ENCODE data around the gene FAM53A. TPM values are rescaled to one million over a fixed set of nuclear protein-coding genes. Genes with fewer than 3 reads are reported as not detected.
"Not testable (repeated sequence)": the region's sequence is repeated elsewhere in the genome, so short reads cannot be mapped to it uniquely, and the experiment has no call there.

Gene FAM53A
- polyA plus RNA-seq, 1 donor: 2.0 TPM

DNA sequence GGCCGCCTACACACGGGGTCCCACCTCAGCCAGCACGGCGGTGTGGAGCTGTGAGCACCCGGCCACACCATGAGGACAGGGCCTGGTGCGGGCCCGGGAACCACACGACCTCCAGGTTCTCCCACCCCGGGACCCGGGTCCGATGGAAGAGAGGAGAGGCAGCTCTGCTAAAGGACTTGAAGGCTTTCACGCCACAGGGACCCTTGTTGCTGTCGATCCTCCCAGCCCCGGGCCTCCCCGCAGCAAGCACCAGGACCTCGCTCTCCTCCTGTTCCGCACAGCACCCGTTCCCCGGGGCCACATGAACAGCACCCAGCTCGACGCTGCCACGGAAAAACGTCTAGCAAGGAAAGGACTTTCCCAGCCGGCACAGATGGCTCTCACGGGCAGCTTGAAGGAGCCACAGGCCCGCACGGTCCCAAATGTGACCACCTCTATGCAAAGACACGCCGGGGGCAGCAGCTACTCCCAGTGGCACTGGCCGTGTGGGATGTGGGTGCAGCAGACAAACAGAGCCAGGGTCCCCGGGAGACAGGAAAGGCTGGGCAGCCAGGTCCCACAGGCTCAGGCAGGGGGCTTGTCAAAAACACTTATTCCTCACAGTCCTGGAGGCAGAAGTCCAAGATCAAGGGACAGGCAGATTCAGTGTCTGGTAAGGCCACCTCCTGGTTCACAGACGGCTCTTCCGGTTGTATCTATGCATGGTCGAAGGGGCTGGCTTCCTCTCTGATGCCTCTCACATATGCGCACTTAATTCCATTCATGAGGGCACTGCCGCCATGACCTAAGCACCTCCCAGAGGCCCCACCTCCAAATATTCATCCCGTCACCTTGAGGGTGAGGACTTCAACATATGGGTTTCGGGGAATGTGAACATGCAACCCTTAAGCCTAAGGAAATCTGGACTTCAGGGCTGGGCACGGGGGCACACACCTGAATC is 24.7 kb downstream of the FAM53A start:
- DNase-seq (ENCODE audit: low read depth): no peak

DNA sequence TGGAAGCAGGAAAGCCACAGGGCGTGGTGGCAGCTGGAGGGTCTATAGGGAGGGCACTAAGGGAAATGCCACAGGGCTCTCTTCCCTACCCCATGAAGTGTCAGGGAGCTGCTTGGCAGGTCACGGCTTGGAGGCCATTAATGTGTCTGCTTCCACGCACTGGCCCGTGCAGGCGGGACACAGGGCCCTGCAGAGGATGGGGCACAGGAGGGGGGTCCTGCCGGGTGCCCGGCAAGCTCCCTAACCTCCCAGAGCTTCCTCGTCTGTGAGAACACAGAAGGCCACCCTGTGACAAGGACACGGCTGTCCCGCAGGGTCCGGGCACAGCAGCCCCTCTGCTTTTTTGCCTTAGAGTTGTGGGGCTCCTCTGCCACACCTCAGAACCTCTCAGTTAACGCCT is 25.5 kb downstream of the FAM53A start:
- DNase-seq (ENCODE audit: low read depth): no peak

DNA sequence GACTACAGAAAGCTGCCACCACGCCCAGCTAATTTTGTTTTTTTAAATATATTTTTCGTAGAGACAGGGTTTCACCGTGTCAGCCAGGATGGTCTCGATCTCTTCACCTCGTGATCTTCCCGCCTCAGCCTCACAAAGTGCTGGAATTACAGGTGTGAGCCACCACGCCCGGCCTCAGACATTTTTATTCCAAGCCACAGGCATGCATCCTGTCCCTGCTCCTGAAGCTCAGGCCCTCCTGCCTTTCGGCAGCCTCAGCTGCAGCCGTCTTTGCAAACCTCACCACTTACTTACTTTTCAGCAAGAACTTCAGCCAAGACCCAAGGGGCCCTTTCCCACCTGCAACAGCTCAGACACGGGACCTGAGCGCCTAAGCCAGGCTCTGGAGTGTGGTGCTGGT is 26.0 kb downstream of the FAM53A start:
- no peak for DNase-seq (ENCODE audit: low read depth)

DNA sequence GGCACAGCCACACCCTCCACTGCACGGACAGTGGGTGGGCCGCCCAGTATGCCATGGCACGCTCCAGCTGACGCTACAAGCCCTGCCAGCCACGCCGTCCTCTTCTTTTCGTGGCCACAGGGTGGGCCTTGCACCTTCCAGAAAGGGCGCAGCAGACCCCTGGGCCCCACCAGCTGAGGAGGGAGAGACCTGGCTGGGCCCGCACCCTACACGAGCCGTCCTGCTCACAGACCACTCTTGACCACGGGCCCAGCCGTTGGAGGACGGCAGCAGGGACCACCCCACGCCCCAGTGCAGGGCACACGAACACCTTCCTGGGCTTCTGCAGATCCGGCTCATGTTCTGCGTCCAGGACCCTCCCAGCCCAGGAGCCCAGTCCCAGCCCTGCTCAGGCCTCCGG is 27.1 kb downstream of the FAM53A start:
- no peak for DNase-seq (ENCODE audit: low read depth)

DNA sequence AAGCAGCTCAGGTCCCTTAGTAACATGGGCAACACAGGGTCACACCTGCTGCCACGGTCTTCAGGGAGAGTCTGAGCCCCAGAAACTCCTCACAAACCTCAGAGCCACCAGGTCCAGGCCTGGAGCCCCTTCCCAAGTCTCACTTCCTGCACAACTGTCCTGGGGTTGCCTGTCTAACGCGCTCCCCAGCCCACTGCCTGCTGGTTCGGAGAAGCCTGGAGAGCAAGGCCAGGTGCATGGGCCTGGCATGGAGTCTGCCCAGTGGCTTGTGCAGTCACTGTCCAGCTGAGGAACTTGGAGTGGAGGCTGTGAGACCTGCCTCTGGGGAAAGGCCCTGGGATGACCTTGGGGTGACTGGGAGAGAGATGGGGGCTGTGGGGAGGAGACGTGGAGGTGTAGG is 28.0 kb downstream of the FAM53A start:
- no peak for DNase-seq (ENCODE audit: low read depth)

DNA sequence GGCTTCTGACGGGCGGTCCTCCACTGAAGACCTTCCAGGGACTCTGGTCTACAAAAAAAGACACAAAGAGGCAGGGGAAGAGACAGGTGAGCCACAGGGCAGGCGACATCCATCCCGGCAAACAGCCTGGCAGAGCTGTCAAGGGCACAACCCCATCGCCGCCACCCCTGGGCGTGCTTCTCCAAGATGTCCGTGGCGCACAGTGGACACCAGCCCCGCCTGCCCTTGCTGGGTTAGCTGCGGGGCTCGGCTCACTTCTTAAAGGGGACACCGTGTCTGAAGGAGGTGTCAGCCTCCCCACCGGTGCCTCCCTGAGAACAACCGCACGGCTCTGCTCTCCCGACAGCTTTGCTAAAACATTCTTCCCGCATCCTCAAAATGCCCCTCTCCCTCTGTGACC is 28.4 kb downstream of the FAM53A start:
- DNase-seq (ENCODE audit: low read depth): no peak

DNA sequence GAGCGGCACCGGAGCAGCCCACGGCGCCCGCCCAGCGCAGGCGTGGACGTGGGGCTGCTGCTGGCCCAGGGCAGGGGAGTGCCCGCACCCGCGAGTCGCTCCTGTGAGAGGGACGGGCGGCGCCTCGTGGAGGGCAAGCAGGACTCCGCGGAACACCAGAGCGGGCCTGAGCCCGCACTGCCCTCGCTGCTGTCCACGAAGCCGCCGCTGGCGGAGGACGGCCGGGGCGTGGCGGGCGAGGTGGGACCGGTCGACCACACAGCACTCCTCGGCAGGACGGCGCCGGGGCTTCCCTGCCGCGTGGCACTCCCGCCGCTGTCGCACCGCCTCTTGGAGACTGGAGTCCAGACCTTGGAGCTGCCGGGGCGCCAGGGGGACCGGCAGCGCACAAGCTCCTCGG is 29.0 kb downstream of the FAM53A start:
- no peak for DNase-seq (ENCODE audit: low read depth)

DNA sequence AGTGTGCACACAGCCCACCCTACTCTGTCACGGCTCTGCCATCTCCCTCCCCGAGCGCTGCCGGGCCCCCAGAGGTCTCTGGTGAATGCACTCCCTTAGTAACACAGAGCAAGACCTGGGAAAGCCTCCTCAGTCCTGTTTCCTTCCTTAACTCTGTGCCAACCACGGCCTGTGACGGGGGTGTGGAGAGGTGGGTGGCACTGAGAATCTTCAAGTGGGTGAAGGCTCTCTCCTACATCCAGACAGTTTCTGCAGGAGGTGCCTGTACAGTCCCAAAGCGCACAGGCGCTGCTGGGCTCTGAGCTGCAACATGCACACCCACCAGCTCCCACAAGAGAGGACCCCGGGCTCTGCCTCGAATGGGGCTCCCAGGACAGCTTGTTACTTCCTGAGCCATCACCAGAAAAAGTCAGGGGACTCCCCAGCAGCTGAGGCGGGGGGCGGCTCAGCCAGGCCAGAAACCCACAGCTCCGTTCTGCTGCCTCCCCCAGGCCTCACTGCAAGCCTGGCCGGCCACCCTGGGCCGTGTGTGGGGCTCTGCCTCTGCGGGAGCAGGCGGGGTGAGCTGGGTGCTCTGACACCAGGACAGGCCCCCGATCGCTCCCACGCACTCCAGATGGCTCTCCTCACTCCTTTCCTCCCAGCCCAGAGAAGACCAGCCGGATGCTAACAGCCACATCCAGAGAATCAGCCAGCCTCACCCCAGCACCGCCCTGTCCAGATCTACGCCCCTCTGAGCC is 29.7 kb downstream of the FAM53A start:
- no peak for DNase-seq (ENCODE audit: low read depth)

DNA sequence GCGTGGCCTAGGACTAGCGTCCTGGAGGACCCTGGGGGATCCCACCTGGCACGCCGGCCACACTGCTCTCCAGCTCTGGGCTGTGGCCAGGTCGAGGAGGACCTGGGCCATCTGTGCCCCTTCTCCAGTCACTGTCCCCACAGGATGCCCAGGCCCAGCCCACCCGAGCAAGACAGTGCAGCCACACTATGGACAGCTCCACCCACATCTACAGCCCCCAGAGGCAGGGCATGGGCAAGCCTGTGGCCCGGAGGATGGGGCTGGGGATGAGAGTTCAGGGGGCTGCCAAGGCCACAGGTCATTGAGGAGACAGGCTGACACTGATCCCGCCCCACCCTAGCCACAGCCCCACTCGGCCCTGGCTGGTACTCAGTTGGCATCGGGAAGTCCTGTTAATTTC is 30.3 kb downstream of the FAM53A start:
- DNase-seq (ENCODE audit: low read depth): no peak

DNA sequence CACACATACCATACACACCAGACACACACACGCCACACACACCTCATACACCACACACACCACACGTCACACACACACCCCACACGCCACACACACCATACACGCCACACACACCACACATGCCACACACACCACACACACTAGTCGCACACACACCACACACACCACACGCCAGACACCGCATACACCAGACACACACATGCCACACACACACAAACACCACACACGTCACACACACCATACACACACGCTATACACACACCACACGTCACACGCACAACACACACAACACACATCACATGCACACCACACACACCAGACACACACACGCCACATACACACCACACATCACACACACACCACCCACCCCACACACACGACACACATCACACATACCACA is 32.0 kb downstream of the FAM53A start:
- no peak for DNase-seq (ENCODE audit: low read depth)

DNA sequence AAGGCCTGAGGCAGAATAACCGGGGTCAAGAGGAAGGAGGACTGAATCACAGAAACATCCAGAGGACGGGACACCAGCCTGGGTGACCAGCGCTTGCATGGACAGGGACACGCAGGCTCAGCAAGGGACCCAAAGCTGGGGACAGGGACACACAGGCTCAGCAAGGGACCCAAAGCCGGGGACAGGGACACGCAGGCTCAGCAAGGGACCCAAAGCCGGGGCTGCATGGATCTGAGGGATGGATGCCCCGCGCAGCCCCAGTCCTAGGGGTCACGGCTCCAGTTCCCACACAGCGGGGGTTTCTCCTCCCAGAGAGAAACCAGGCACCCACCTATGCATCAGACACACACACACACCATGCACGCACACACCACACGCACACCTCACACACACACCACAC is 32.5 kb downstream of the FAM53A start:
- DNase-seq (ENCODE audit: low read depth): no peak

DNA sequence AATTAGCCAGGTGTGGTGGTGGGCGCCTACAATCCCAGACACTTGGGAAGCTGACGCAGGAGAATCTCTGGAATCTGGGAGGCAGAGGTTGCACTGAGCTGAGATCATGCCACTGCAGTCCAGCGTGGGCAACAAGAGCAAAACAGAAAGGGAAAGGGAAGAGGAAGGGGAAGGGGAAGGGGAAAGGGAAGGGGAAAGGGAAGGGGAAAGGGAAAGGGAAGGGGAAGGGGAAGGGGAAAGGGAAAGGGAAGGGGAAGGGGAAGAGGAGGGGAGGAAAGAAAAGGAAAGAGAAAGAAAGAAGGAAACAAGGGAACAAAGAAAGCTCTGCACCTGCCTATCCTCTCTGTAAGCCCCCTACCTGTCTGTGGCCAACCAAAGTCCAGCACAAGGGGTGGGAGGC is 35.2 kb downstream of the FAM53A start:
- no peak for DNase-seq (ENCODE audit: low read depth)

DNA sequence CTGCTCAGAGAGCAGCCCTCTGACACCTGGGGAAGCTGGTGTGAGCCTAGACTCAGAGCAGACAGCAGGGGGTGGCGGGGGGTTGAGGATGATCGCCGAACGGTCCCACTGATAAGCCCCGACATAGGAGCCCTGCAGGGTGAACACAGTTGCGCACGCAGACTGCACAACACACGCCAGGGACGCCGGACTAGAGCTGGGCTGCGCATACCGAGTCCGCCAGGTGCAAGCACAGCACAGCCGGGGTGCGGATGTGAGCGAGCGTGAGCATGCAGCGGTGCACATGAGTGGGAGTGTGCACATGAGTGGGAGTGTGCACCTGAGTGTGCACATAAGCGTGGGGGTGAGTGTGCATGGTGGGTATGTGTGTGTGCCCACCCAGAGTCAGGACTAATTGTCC is 36.7 kb downstream of the FAM53A start:
- DNase-seq (ENCODE audit: low read depth): no peak

DNA sequence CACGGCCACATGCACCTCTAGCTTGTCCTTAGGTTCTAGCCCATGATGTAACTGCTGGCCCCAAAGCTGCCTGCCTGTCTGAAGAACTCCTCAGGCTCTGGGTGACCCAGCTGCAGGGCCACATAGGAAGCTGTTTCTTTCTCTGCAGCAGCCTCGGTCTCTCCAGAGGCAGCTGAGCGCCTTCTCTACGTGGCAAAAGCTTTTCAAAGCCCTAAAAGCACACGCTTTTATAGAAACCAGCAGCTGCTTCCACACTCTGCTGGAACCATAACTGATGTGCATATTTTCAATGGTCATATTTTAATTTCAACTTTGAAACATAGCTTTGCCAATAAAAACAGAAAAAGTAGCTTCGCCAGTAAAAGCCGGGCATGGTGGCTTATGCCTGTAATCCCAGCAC is 37.4 kb downstream of the FAM53A start:
- no peak for DNase-seq (ENCODE audit: low read depth)

DNA sequence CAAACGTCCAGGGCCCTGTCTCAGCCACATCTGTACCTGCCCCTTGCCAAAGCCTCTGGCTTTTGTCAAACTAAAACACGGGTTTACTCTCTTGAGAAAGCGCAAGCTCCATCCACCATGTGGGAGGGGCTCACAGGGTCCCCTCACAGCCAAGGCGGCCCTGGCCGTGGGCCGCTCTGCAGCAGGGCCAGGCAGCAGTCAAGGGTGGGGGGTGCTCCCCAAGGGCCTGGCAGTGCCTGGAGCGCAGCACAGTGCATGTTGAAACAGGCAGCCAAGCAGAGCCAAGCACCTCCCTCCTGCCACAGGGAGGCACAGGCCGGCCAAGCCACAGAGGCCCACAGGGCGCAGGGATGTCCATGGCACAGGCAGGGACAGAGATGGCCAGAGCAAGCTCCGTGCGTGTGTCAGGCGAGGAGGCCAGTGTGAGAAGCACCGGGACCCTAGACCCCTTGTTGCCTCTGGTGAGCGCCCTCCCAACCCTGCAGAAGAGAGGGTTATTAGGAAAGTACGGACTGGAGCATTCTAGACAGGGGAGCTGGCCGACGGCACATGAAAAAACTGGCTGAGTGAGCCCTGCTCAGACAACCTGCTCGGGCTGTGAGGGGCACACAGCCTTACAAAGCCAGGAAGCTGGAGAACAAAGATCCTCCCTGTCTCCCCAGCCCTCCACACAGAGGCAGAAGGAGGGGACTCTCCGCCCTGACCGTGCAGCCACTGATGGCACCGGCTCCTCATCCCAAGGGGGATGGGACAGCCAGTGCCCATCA is 39.0 kb downstream of the FAM53A start:
- DNase-seq (ENCODE audit: low read depth): no peak

DNA sequence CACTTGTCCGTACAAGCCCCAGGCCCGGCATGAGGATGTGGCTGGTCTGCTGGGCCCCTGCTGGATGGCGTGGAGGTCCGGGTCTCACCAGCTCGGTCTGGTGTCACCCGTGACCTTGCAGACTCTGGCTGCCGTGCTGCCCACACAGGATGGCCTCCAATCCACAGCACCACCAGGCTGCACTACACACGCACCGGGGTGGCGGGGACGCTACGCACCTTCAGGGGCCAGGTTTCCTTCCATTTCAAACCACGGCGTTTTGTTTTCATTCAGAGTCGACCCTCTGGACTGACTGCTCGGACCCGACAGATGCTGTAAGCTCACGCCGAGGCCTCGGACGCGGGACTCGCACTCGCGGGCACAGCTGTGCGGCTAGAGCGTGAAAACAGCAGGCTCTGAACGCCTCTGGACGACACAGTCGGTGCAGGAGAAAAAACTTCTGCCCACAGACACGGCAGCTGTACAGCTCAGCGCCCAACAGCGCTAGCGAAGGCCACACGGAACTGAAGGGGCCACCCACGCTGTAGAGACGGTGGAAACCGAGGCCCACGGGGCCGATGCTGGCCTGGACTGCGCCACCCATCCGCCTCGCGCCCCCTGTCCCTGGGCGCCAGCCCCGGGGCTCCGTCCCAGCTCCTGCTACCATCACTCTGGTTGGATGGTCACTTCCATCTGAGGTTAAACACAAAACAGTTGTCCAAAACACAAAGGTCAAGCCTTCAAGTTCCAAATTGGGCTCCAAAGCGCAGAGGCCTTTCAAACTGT is 40.0 kb downstream of the FAM53A start:
- no peak for DNase-seq (ENCODE audit: low read depth)

DNA sequence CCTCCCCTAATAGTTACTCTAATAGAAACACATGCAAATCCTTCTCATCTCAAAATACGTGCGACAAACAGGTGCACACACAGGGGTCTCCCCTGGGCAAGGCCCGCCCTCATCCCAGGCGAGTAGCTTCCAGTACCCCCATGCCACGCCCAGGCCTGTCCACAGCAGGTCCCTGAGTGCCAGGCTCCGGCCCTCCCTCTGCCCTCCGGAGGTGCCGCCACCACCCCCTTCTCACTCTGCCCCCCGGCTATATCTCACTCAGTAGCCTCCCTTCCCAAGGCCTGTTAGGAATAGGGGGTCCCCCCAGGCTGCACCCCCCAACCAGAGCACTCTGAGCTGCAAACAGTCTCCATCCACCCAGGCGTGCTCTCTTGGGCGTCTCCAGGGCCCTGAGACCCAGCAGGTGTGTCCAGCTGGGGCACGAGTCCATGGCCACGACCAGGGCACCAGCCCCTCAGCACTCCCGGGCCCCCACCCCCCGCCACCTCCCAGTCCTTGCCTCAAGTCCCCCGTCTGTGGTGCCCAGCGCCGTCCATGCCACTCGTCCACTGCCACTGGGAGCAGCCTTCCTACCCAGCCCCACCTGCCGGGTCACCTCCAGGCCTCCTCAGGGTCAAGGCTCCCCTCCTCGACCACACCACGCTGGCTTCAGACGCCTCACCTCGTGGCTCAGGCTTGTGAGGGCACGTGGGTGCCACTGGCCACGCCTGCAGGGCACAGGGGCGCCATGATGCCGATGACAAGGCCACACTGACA is 41.7 kb downstream of the FAM53A start:
- no peak for DNase-seq (ENCODE audit: low read depth)

DNA sequence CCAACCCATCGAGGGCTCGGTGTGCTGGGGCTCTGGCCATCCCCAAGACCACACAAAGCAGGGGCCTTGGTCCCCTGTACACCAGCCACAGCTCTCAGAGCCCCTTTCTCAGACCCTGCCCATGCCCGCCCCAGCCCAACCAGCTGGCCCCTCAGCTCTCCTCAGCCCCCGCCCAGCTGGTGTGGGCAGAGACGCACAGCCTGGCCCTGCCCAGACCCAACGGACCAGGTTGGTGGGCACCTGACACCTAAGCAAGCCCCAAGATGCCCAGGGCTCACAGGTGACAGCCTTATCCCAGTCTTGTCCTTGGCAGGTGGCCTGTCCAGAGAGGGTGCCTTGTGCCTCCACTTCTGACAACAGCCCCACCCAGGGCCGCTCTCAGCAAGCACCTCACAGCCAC is 42.4 kb downstream of the FAM53A start:
- DNase-seq (ENCODE audit: low read depth): no peak

DNA sequence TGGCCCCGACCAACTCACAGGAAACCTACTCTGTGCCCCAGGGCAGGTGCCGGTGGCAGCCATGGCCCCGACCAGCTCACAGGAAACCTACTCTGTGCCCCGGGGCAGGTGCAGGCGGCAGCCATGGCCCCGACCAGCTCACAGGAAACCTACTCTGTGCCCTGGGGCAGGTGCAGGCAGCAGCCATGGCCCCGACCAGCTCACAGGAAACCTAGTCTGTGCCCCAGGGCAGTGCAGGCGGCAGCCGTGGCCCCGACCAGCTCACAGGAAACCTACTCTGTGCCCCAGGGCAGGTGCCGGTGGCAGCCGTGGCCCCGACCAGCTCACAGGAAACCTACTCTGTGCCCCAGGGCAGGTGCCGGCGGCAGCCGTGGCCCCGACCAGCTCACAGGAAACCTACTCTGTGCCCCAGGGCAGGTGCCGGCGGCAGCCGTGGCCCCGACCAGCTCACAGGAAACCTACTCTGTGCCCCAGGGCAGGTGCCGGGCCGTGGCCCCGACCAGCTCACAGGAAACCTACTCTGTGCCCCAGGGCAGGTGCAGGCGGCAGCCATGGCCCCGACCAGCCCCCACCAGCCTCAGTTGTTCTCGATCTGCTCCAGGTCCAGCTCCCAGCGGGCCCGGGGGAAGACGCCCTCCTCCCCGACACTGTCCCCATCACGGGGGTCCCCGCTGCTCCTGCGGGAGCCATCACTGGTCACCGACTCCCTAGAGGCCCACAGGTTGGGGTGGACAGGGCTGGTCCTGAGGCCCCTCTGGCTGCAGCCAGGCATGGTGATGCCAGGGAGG is 43.2 kb downstream of the FAM53A start:
- not testable (repeated sequence) for DNase-seq (ENCODE audit: low read depth)

DNA sequence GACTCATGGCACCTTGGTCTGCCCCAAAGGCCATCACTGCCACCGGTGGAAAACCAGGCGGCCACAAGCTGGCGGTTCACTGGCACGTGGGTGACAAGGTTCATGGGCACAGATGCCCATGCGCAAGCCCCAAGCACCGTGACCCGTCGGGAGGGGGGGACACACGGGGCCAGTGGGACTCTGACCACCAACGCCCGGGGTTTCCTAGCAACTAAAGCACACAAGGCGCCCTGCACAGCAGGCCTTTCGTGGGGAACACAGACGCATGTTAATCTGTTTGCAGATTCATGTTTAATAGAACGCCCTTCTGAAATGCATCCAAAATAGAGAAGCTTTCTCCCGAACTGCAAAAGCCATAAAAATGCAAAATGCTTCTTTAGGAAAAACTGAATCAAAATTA is 43.9 kb downstream of the FAM53A start:
- DNase-seq (ENCODE audit: low read depth): no peak

All from forelimb muscle (tissue), 1 donor.